K562 (cell line): ENCODE measurements around the gene DDOST. TPM values are rescaled to one million over a fixed set of nuclear protein-coding genes. Genes with fewer than 3 reads are reported as not detected.

ENCODE experiments used
- ATAC-seq: fragments of 200-7000 bp; cut with Tn5 transposase; 3 replicates; pipeline ENCODE4 v1.9.1; 2020; ENCODE audit warnings: moderate library complexity
- BruUV-seq: library from RNA; stranded (reverse); fragments of 400-500 nt; replicated peaks from 2 replicates; lab custom pipeline; 2021; lab: Mats Ljungman, UMichigan
- CTCF ChIA-PET: fragments of 300-600 bp; formaldehyde crosslinking; extraction: SDS; loops from one replicate; lab custom pipeline; 2021; ENCODE audit warnings: low intra/inter-chr PET ratio; lab: Yijun Ruan, JAX
- POLR2A ChIA-PET: fragments of 300-600, 350-650 bp; sonication (Branson Sonifier 250); formaldehyde crosslinking; extraction: SDS; loops from one replicate; lab custom pipeline; 2021; ENCODE audit warnings: antibody characterized with exemption, inconsistent platforms; lab: Yijun Ruan, JAX
- DNase-seq, 4 experiments: peaks; one replicate each; pipeline versions ENCODE4 v3.0.0 to v3.0.0-alpha.2; 2011 to 2018; ENCODE audit warnings: low spot score in 3 of 4, mixed read lengths in 3 of 4; ENCODE audit errors: extremely low read depth in 1 of 4
- FAIRE-seq: peaks from 2 replicates; lab custom pipeline; 2011; peaks lifted over from hg19 to GRCh38; lab: Jason Lieb, UNC
- H2AFZ ChIP-seq: 2 replicates; pipeline ENCODE4 v1.6.0; 2011; ENCODE audit warnings: low read depth, low read length, control low read depth, inconsistent platforms
- H3K27ac ChIP-seq: fragments of 200-600 bp; 3 replicates; pipeline ENCODE4 v1.8.0; 2011; ENCODE audit warnings: low read depth, mild to moderate bottlenecking, control low read depth, inconsistent platforms, low read length, moderate library complexity, mixed read lengths; ENCODE audit errors: extremely low read depth
- H3K27me3 ChIP-seq, 2 experiments: fragments of 300-600 bp in 1 of 2; 2 replicates in 1 of 2; 3 replicates in 1 of 2; pipeline versions ENCODE4 v1.6.0 to v1.8.0; 2011; ENCODE audit warnings: inconsistent platforms in 2 of 2, low read length in 2 of 2, mild to moderate bottlenecking in 1 of 2, mixed read lengths in 1 of 2, moderate library complexity in 1 of 2; ENCODE audit not compliant: control insufficient read depth in 2 of 2, insufficient read depth in 2 of 2
- H3K36me3 ChIP-seq: fragments of 300-600 bp; 3 replicates; pipeline ENCODE4 v1.8.0; 2011; ENCODE audit warnings: mild to moderate bottlenecking, low read length, inconsistent platforms; ENCODE audit not compliant: control insufficient read depth, insufficient read depth
- H3K4me1 ChIP-seq, 2 experiments: fragments of 200-600 bp in 1 of 2; replicated peaks in 1 of 2; 2 replicates in 1 of 2; 3 replicates in 1 of 2; pipeline versions ENCODE4 v1.5.1 to v1.8.0; 2011; ENCODE audit warnings: inconsistent platforms in 2 of 2, low read length in 2 of 2, mild to moderate bottlenecking in 1 of 2, mixed read lengths in 1 of 2, moderate library complexity in 1 of 2; ENCODE audit not compliant: control insufficient read depth in 2 of 2, insufficient read depth in 2 of 2
- H3K4me2 ChIP-seq: 2 replicates; pipeline ENCODE4 v1.6.1; 2011; ENCODE audit warnings: low read length, control low read depth, inconsistent platforms, mixed read lengths; ENCODE audit not compliant: insufficient read depth
- H3K4me3 ChIP-seq: fragments of 200-600 bp; sonication (generic), shearing (Covaris generic); 2 replicates; pipeline ENCODE4 v1.5.1; 2016; ENCODE audit warnings: control low read depth, inconsistent platforms
- H3K79me2 ChIP-seq: fragments of 200-600 bp; 3 replicates; pipeline ENCODE4 v1.8.0; 2011; ENCODE audit warnings: low read length, inconsistent platforms; ENCODE audit not compliant: control insufficient read depth, insufficient read depth
- H3K9ac ChIP-seq, 2 experiments: 2 replicates each; pipeline versions ENCODE4 v1.6.0 to v1.6.1; 2011; ENCODE audit warnings: low read depth in 2 of 2, low read length in 2 of 2, control low read depth in 1 of 2, inconsistent platforms in 1 of 2, mild to moderate bottlenecking in 1 of 2, mixed read lengths in 1 of 2; ENCODE audit not compliant: insufficient read depth in 1 of 2
- H3K9me1 ChIP-seq: one replicate; pipeline ENCODE4 v1.6.0; 2011; ENCODE audit warnings: inconsistent platforms, mild to moderate bottlenecking, low read length, moderate library complexity; ENCODE audit not compliant: control insufficient read depth, insufficient read depth
- H3K9me3 ChIP-seq: replicated peaks from 2 replicates; pipeline ENCODE4 v1.5.1; 2011; ENCODE audit warnings: low read depth, low read length, inconsistent platforms; ENCODE audit not compliant: control insufficient read depth, insufficient read depth
- H4K20me1 ChIP-seq: replicated peaks from 2 replicates; pipeline ENCODE4 v1.6.1; 2011; ENCODE audit warnings: low read length, inconsistent platforms, mixed read lengths; ENCODE audit not compliant: control insufficient read depth, insufficient read depth
- DDX20 ChIP-seq: fragments of 450-650 bp; IDR thresholded peaks from 2 replicates; pipeline ENCODE4 v1.6.1; 2016; ENCODE audit warnings: missing genetic modification characterization, low read depth, mild to moderate bottlenecking, missing compliant biosample characterization, moderate library complexity
- HIVEP1 ChIP-seq: fragments of 250-450 bp; sonication (Bioruptor Pico); IDR thresholded peaks from 2 replicates; pipeline ENCODE4 v1.4.0; 2020; ENCODE audit warnings: mild to moderate bottlenecking
- MXI1 ChIP-seq: IDR thresholded peaks from 2 replicates; pipeline ENCODE4 v1.6.1; 2011; ENCODE audit warnings: low read depth, mild to moderate bottlenecking, improper control_type of control experiment, low read length
- POLR2G ChIP-seq: fragments of 200-400 bp; formaldehyde crosslinking; IDR thresholded peaks from 2 replicates; pipeline ENCODE4 v1.6.1; 2017; ENCODE audit warnings: low read depth, mild to moderate bottlenecking, antibody characterized with exemption, low read length, moderate library complexity
- POU5F1 ChIP-seq: fragments of 150-350 bp; IDR thresholded peaks from 2 replicates; pipeline ENCODE4 v1.6.1; 2014; ENCODE audit warnings: borderline replicate concordance, low read length, low read depth, mild to moderate bottlenecking; ENCODE audit not compliant: partially characterized antibody
- RBFOX2 ChIP-seq: fragments of 200-400 bp; formaldehyde crosslinking; IDR thresholded peaks from 2 replicates; pipeline ENCODE4 v1.6.1; 2017; ENCODE audit warnings: low read depth, mild to moderate bottlenecking, low read length, moderate library complexity
- U2AF1 ChIP-seq: fragments of 200-400 bp; formaldehyde crosslinking; optimal IDR thresholded peaks from 2 replicates; pipeline ENCODE3; 2017; ENCODE audit warnings: mild to moderate bottlenecking, low read depth, low read length, moderate library complexity
- ZNF584 ChIP-seq: fragments of 200-800 bp; sonication (Bioruptor generic); IDR thresholded peaks from 2 replicates; pipeline ENCODE4 v1.6.1; 2016; ENCODE audit warnings: low read depth, mild to moderate bottlenecking, missing genetic modification characterization, missing compliant biosample characterization
- WGBS: fragments of 100-300 bp; shearing (Covaris generic); methylation state at CpG from one replicate; pipeline ENCODE4 v1.1.6; 2016; ENCODE audit warnings: low coverage, mixed read lengths; ENCODE audit not compliant: insufficient coverage; ENCODE audit errors: missing lambda C conversion rate; 5-methylcytosine and 5-hydroxymethylcytosine counted together
- in situ Hi-C: fragments of 300-500 bp; cut with MboI; formaldehyde crosslinking; loops from 4 replicates; pipeline ENCODE4 v1.15.0; 2018; ENCODE audit warnings: inconsistent platforms, mixed read lengths
- intact Hi-C: fragments of 100-400 bp; cut with micrococcal nuclease; formaldehyde crosslinking; loops from 2 replicates; pipeline ENCODE4 v1.14.2; 2022
- polyA plus RNA-seq, 8 experiments: library from polyadenylated mRNA; depleted of rRNA in 4 of 8; stranded (reverse) in 5 of 8; unstranded in 3 of 8; fragments of >200 nt; fragmentation: Nextera tagmentation in 2 of 8; fragmentation: Illumina TruSeq in 1 of 8; extraction: Ambion mirVana in 2 of 8; extraction: Trizol in 1 of 8; gene quantifications; 2 replicates each; pipeline versions ENCODE4 v1.2.1 to v1.2.3, GENCODE V29; 2011 to 2014; ENCODE audit warnings: inconsistent platforms in 1 of 8, missing spikeins in 1 of 8
- total RNA-seq, 7 experiments: library from RNA; depleted of rRNA in 6 of 7; stranded (reverse); fragments of >200 nt in 6 of 7; fragmentation: Illumina TruSeq in 2 of 7; extraction: Trizol in 2 of 7; gene quantifications; 2 replicates each; pipeline versions ENCODE4 v1.2.1 to v1.2.3, GENCODE V29; 2011 to 2021; ENCODE audit warnings: low replicate concordance in 1 of 7
- TF ChIP-seq, protein P1 (sequence below): fragments of 250-450 bp; sonication (Bioruptor Pico); IDR thresholded peaks from 2 replicates; pipeline ENCODE4 v1.4.0; 2020; ENCODE audit warnings: mild to moderate bottlenecking, moderate library complexity

DDOST gene
- total and polyA plus RNA-seq, 9 of the 15 experiments (the other 6 are each of a cell fraction or from before 2014, with no cell fraction given) = 173 to 306 (median 222) TPM

DNA sequence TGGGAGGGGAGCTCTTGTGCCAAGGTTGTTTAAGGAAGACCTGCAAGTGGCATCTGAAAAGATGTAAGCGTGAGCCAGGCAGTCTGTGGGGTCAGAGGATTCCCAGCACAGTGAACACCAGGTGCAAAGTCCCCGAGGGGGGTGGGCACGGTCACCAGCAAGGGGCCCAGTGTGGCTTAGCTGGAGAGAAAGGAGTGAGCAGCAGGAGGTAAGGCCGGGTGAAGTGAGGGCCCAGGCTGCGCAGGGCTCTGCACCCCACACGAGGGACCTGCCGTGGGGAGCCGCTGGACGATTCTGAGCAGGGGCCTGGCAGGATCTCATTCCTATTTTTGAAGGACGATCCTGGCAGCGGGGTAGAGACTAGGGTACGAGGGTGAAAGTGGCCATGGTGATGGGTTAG is 4.1 kb downstream of the DDOST start:
- DNase-seq = no peak
- H3K9me1 ChIP-seq = no peaks in the 10 kb centered on the region
- WGBS = 90% methylated on average over 12 of the region's 12 CpGs
- TF ChIP-seq RBFOX2 (peak; percentile 57), POLR2G (peak; percentile 44; the same call in 1 of the 2 replicates), DDX20 (tag) (no peak), ZNF584 (CRISPR knock-in tag) (no peak)
- TF ChIP-seq, all 486 proteins: peak for 2
- Histone ChIP-seq H3K36me3 (peaks cover 80% of the 10 kb centered on the region), H3K79me2 (peaks cover 53% of the 10 kb centered on the region), H3K4me3 (no peak overlapping the region), H3K9me3 (no peaks in the 10 kb centered on the region), H3K4me2 (no peak overlapping the region), H3K27ac (no peak overlapping the region), H4K20me1 (peaks cover 5% of the 10 kb centered on the region), H2AFZ (no peak overlapping the region), H3K27me3 (no peaks in the 10 kb centered on the region), H3K4me1 (peaks cover 9 to 14% of the 10 kb centered on the region in 2 experiments; a peak in 3 of 5 replicates), H3K9ac (peak overlapping the region in 1 of 2 experiments; percentile 44; a peak in 1 of 4 replicates)
- no TSS peak for BruUV-seq
- ATAC-seq = no peak
- ChIA-PET CTCF (no interaction called here), POLR2A (interaction anchor here (0.6 kb wide), 1 partner anchor 1126 kb away, joined by 3 read pairs; the partner anchor contains the start of gene USP48)
- in situ Hi-C loops (no loop called here), intact Hi-C loops (no loop called here)
- FAIRE-seq = no peak

DNA sequence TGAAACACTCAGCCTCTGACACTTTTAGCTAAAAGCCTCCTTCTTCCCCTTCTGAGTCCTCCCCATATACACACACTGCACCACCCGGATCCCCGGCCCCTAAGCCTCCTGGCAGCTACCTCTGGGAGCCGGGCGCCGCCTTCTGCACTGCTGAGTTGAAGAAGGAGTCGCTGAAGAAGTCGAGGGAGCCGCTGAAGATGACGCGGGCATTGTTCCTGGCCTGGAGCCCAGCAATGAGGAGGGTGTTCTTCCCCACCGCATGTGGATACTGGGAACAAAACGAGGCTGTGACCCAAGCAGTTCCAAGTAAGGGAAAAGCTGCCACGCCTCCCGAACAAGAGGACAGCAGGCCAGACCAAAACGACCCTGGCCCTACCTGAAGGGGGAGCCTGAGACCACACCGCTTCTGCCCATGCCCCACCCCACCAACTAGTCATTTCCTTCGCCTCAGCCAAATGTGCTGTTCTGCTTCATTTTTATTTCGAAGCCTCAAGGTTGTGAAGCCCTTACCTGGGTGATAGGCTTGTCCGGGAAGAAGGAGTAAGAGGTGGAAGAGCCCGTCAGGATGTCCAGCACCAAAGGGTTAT is 7.0 kb downstream of the DDOST start:
- Histone ChIP-seq H2AFZ (no peak overlapping the region), H3K27ac (no peak overlapping the region), H3K36me3 (peaks cover 91% of the 10 kb centered on the region), H4K20me1 (peaks cover 5% of the 10 kb centered on the region), H3K79me2 (peaks cover 28% of the 10 kb centered on the region), H3K9me3 (no peaks in the 10 kb centered on the region), H3K4me2 (no peak overlapping the region), H3K4me1 (peaks cover 0 to 5% of the 10 kb centered on the region in 2 experiments; a peak in 1 of 5 replicates), H3K9ac (no peak overlapping the region; a peak in 1 of 4 replicates), H3K27me3 (no peaks in the 10 kb centered on the region), H3K4me3 (no peak overlapping the region), H3K9me1 (peaks cover 1% of the 10 kb centered on the region)
- intact Hi-C loops = no loop called here
- DNase-seq (no peak), FAIRE-seq (no peak), ATAC-seq (peak; percentile 50; the same call in 2 of the 3 replicates)
- CTCF ChIA-PET = no interaction called here
- no TSS peak for BruUV-seq
- in situ Hi-C loops = no loop called here
- WGBS = 85% methylated on average over 20 of the region's 20 CpGs
- POLR2A ChIA-PET = interaction anchor here (2.6 kb wide), 1 partner anchor 8 kb away, joined by 11 read pairs; no protein-coding TSS in a partner anchor
- TF ChIP-seq U2AF1 (no peak), HIVEP1 (no peak), POU5F1 (no peak), RBFOX2 (0 out of 2 replicates have a peak, but pooled peaks have one; percentile 37), MXI1 (no peak)
- TF ChIP-seq, protein P1, sequence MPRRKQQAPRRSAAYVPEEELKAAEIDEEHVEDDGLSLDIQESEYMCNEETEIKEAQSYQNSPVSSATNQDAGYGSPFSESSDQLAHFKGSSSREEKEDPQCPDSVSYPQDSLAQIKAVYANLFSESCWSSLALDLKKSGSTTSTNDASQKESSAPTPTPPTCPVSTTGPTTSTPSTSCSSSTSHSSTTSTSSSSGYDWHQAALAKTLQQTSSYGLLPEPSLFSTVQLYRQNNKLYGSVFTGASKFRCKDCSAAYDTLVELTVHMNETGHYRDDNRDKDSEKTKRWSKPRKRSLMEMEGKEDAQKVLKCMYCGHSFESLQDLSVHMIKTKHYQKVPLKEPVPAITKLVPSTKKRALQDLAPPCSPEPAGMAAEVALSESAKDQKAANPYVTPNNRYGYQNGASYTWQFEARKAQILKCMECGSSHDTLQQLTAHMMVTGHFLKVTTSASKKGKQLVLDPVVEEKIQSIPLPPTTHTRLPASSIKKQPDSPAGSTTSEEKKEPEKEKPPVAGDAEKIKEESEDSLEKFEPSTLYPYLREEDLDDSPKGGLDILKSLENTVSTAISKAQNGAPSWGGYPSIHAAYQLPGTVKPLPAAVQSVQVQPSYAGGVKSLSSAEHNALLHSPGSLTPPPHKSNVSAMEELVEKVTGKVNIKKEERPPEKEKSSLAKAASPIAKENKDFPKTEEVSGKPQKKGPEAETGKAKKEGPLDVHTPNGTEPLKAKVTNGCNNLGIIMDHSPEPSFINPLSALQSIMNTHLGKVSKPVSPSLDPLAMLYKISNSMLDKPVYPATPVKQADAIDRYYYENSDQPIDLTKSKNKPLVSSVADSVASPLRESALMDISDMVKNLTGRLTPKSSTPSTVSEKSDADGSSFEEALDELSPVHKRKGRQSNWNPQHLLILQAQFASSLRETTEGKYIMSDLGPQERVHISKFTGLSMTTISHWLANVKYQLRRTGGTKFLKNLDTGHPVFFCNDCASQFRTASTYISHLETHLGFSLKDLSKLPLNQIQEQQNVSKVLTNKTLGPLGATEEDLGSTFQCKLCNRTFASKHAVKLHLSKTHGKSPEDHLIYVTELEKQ (CRISPR knock-in tag) = no peak
